NCI-H82 (cell line): ENCODE data around the gene PKP2.

Experiments
- DNase-seq: peaks from one replicate; lab custom pipeline; 2025; lab: John Stamatoyannopoulos, UW

Gene PKP2

GRCh38 chr12:32754111-32754510, 142.5 kb downstream of the PKP2 start:
- DNase-seq, result no peak

- no peak for DNase-seq
These were observed 143.0 kb downstream of the PKP2 start for GRCh38 chr12:32753605-32754004.

GRCh38 chr12:32743264-32743663, 153.3 kb downstream of the PKP2 start:
- no peak for DNase-seq

- peak; percentile 57 for DNase-seq
These were observed 154.4 kb downstream of the PKP2 start for GRCh38 chr12:32742133-32742532.
